Activated CD4-positive, alpha-beta T cell treated with anti-CD3 and anti-CD28 coated beads, Interleukin-2, amount 10 ng/mL, durations not matched to agents 7 days and 5 days (primary cell): ENCODE data around the gene ACSS1. TPM values are rescaled to one million over a fixed set of nuclear protein-coding genes. Genes with fewer than 3 reads are reported as not detected.
"Not testable (repeated sequence)": the region's sequence is repeated elsewhere in the genome, so short reads cannot be mapped to it uniquely, and the experiment has no call there.

Experiments used
- CTCF ChIA-PET: fragments of 350-600 bp; sonication (Branson Sonifier 250); formaldehyde crosslinking; loops from one replicate; lab custom pipeline; 2021; ENCODE audit warnings: antibody characterized with exemption; lab: Charles Lee
- POLR2A ChIA-PET: fragments of 350-600 bp; sonication (Branson Sonifier 250); formaldehyde crosslinking; loops from one replicate; lab custom pipeline; 2021; ENCODE audit warnings: antibody characterized with exemption; lab: Charles Lee
- DNase-seq: peaks from one replicate; pipeline ENCODE4 v3.0.0-alpha.2; 2020
- H3K27ac Mint-ChIP-seq: one replicate; pipeline ENCODE4 v1.8.0; 2021; ENCODE audit warnings: mild to moderate bottlenecking, moderate library complexity, mixed read lengths
- H3K27me3 Mint-ChIP-seq: one replicate; pipeline ENCODE4 v1.8.0; 2021; ENCODE audit warnings: mixed read lengths
- H3K36me3 Mint-ChIP-seq: one replicate; pipeline ENCODE4 v1.8.0; 2021; ENCODE audit warnings: low read depth, mixed read lengths
- H3K4me1 Mint-ChIP-seq: one replicate; pipeline ENCODE4 v1.8.0; 2021; ENCODE audit warnings: mixed read lengths
- H3K4me3 Mint-ChIP-seq: one replicate; pipeline ENCODE4 v1.8.0; 2021; ENCODE audit warnings: mild to moderate bottlenecking, moderate library complexity, mixed read lengths
- H3K9me3 Mint-ChIP-seq: one replicate; pipeline ENCODE4 v1.8.0; 2021; ENCODE audit warnings: mixed read lengths
- total RNA-seq, 2 experiments: library from RNA; stranded (reverse); gene quantifications; one replicate each; pipeline ENCODE4 v1.2.3, GENCODE V29; 2021

The ACSS1 gene
- total RNA-seq, 2 experiments from 2014 or later, result 41.1 to 54.1 TPM

DNA sequence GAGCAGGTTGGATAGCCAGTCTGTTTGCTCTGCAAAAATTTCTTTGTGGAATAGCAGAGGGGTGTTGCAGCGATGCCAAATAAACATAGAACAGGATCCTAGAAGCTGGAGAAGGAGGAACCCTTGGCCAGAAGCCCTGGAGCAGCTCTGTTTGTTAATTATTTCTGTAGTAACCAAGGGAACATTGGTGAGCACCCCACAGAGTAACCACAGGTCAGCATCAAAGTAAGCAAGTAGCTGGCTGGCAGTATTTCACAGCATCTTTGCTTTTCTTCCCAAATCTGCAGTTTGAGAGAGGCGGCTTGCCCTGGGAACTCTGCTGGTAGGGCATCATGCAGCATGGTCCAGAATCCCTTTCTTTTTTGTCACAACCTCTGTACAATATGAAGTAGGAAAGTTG is 52.7 kb downstream of the ACSS1 start:
- Mint-ChIP-seq H3K4me3 (no peak overlapping the region), H3K36me3 (peaks cover 44% of the 10 kb centered on the region), H3K4me1 (no peaks in the 10 kb centered on the region), H3K9me3 (no peaks in the 10 kb centered on the region), H3K27ac (no peak overlapping the region), H3K27me3 (no peaks in the 10 kb centered on the region)
- POLR2A ChIA-PET, result interaction anchor here (0.7 kb wide), 1 partner anchor 987 kb away, joined by 4 read pairs; no protein-coding TSS in a partner anchor
- CTCF ChIA-PET, result interaction anchor here (1.7 kb wide), 1 partner anchor 60 kb away, joined by 3 read pairs; no protein-coding TSS in a partner anchor
- no peak for DNase-seq

DNA sequence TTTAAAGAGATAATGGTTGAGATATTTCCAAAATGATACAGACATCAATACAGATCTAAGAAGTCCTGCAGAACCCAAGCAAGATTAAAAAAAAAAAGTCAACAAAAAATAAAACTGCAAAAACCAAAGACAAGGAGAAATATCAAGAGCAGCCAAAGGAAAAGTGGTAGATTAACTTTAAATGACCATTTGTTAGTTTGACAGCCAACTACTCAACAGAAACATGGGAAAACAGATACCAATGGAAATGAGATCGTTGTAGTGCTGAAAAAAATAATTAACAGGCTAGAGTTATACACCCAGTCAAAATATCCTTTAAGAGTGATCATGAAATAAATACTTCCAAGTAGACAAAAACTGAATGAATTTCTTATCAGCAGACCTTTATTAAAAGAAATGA is 54.9 kb downstream of the ACSS1 start:
- Mint-ChIP-seq H3K9me3 (no peaks in the 10 kb centered on the region), H3K27me3 (peaks cover 7% of the 10 kb centered on the region), H3K4me1 (no peaks in the 10 kb centered on the region), H3K4me3 (no peak overlapping the region), H3K36me3 (peaks cover 29% of the 10 kb centered on the region), H3K27ac (no peak overlapping the region)
- no peak for DNase-seq
- CTCF ChIA-PET, result no interaction called here
- POLR2A ChIA-PET, result no interaction called here

DNA sequence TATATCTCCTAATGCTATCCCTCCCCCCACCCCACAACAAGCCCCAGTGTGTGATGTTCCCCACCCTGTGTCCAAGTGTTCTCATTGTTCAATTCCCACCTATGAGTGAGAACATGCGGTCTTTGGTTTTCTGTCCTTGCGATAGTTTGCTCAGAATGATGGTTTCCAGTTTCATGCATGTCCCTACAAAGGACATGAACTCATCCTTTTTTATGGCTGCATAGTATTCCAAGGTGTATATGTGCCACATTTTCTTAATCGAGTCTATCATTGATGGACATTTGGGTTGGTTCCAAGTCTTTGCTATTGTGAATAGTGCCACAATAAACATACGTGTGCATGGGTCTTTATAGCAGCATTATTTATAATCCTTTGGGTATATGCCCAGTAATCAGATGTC is 56.6 kb downstream of the ACSS1 start:
- peaks cover 11% of the 10 kb centered on the region for H3K27me3 Mint-ChIP-seq
- CTCF ChIA-PET, POLR2A ChIA-PET, H3K4me1 Mint-ChIP-seq, H3K4me3 Mint-ChIP-seq, H3K27ac Mint-ChIP-seq, H3K9me3 Mint-ChIP-seq, DNase-seq: not testable (repeated sequence)
- peaks cover 21% of the 10 kb centered on the region for H3K36me3 Mint-ChIP-seq

DNA sequence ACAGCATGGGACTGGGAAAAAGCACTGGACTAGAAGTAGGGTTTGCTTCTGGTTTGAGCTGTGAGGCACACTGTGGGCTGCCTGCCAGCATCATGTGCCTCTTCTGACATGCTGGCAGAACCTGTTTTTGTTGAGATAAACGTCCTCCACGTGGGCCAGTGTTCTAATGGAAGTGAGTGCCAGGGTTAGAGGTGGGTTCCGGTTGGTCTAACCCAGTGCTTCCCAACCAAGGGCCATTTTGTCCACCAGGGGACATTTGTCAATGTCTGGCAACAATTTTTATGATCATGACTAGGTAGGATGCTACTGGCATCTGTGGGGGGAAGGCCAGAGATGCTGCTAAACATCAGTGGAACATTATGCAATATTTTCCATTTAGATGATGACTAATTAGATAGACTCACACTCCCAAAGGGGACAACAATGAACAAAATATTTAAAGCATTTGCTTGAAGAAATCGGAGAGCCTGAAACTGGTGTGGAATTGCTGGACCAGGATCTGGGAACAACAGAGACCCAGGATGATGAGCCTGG is 57.6 kb downstream of the ACSS1 start:
- ChIA-PET POLR2A (no interaction called here), CTCF (interaction anchor here (0.7 kb wide), 1 partner anchor 73 kb away, joined by 6 read pairs; no protein-coding TSS in a partner anchor)
- peaks cover 15% of the 10 kb centered on the region for H3K36me3 Mint-ChIP-seq

DNA sequence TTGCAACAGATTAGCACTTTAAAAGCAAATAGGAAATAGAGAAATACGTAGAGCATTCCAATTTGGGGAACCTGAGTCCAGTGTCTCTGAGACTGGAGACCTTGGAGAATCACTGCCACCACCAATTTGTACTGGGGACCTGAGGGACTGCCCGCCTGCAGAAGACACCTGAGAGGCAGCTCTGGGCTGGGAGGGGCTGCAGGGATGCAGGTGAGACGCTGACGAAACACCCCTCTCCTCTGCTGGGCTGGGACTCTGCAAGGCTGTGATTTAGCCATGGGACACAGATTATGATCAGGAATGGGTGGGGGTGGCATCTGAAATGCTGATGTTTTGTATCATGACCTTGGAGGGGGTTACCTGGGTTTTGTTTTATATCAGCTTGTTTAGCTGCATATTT is 58.4 kb downstream of the ACSS1 start:
- Mint-ChIP-seq H3K9me3 (no peaks in the 10 kb centered on the region), H3K27ac (no peak overlapping the region), H3K4me1 (peaks cover 7% of the 10 kb centered on the region), H3K36me3 (peaks cover 14% of the 10 kb centered on the region), H3K27me3 (peaks cover 11% of the 10 kb centered on the region), H3K4me3 (no peak overlapping the region)
- CTCF ChIA-PET, result no interaction called here
- POLR2A ChIA-PET, result no interaction called here
- no peak for DNase-seq

More for the DNA sequence above, 57.6 kb downstream of the ACSS1 start:
- Mint-ChIP-seq H3K27me3 (peaks cover 11% of the 10 kb centered on the region), H3K9me3 (no peaks in the 10 kb centered on the region), H3K4me3 (no peak overlapping the region), H3K27ac (no peak overlapping the region), H3K4me1 (peaks cover under 1% of the 10 kb centered on the region)
- no peak for DNase-seq

DNA sequence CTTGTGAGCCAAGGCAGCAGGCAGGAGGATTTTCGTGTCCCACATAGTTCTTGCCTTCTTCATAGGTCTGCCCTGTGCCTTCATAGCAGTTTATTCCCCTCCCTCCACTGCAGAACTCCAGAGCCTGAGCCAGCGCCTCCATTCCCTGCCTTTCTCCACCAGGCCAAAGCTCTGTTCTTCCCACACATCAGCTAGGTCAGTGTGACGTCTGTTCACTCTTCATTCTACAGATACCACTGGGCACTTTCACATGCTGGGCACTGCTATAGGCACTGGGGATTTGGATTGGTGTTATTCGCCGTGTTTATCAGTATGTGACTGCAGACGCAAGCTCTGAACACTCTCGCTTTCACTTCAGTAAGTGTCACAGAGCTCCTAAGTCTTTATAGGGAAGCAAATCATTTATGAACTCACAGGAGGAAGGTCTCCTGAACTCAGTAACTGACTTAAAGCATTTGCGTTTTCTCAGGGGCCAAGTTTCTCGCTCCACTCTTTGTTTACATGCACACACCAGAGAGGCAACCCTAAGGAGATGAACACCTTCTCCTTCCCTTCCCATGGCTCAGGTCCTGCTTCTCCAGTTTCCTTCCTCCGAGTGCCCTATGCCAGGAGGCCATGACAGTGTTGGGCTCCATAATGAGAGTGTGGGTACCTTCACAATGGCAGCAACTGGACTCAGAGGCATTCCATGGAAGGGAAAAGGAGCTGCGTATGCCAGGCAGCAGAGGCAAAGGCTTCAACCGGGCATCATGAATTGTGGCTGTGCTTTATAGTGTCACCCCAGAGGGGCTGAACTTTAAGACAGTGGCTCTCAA is 59.1 kb downstream of the ACSS1 start:
- H3K4me3 Mint-ChIP-seq, result no peak overlapping the region
- H3K27me3 Mint-ChIP-seq, result peaks cover 11% of the 10 kb centered on the region
- H3K9me3 Mint-ChIP-seq, result no peaks in the 10 kb centered on the region
- ChIA-PET CTCF (interaction anchor here (1.2 kb wide), 1 partner anchor 66 kb away, joined by 3 read pairs; no protein-coding TSS in a partner anchor), POLR2A (no interaction called here)
- H3K4me1 Mint-ChIP-seq, result peaks cover 11% of the 10 kb centered on the region
- peaks cover 14% of the 10 kb centered on the region for H3K36me3 Mint-ChIP-seq
- no peak overlapping the region for H3K27ac Mint-ChIP-seq
- no peak for DNase-seq

DNA sequence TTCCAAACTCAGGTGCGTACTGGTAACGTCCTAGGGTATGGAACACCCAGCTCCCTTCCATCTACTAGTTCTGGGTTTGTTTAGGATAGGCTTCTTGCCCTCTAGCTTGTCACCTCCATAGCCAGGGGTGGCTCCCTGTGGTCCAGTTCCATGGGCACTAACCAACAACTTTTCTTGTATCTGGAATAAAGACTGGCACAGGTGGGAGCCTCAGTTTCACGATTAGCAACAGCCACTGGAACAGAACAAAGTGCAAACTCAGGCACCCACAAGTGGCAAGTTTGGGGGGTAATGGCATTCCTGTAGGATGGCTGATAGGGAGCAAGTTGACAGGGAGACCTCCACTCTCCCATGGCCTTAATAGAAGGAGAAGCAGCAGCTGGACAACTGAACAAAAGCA is 59.8 kb downstream of the ACSS1 start:
- CTCF ChIA-PET, result interaction anchor here (1.2 kb wide), 1 partner anchor 67 kb away, joined by 3 read pairs; no protein-coding TSS in a partner anchor
- POLR2A ChIA-PET, result interaction anchor here (0.9 kb wide), 1 partner anchor 60 kb away, joined by 3 read pairs; the partner anchor contains the start of gene ACSS1
- Mint-ChIP-seq H3K4me1 (peaks cover 16% of the 10 kb centered on the region), H3K4me3 (no peak overlapping the region), H3K27ac (no peak overlapping the region), H3K36me3 (peaks cover 11% of the 10 kb centered on the region), H3K9me3 (no peaks in the 10 kb centered on the region), H3K27me3 (peaks cover 11% of the 10 kb centered on the region)
- DNase-seq, result no peak

DNA sequence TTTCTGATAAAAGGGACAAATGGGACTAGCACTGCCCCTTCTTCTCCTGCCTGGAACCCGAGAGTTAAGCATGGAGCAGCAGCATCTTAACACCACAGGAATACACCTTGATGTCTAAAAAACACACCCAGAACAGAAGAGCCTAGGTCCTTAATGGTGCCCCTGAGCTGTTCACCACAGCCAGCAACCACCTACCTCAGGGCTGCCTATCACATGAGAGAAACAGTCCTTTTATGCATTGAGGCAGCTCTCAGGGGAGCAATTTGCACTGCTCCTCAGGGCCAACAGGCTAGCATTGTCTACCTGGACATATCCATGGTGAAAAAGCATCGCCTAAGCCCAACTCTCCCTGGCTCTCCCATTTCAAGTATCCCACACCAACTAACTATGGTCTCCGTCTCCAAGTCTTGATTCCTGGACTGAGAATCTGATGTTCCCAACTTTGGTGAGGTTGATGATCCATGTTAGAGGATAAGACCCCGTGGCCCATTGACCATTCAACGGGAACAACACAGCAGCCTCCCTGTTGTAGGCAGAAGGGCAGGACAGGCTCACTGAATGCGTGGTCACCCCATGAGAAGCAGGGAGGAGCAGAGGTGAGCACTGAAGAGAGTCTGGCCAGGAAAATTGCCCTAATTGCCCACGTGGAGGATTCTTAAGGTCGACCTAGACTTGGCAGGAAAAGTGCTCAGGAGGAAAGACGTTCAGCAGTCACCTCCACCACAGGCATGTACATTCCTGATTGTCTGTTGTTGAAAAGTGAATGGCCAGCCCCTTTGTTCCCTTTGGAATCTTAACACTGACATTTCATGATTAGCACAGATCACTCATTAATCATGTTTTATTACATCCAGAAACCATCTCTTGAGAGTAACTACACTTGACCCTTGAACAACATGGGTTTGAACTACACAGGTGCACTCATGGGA is 61.2 kb downstream of the ACSS1 start:
- H3K4me3 Mint-ChIP-seq, result no peak overlapping the region
- DNase-seq, result no peak

DNA sequence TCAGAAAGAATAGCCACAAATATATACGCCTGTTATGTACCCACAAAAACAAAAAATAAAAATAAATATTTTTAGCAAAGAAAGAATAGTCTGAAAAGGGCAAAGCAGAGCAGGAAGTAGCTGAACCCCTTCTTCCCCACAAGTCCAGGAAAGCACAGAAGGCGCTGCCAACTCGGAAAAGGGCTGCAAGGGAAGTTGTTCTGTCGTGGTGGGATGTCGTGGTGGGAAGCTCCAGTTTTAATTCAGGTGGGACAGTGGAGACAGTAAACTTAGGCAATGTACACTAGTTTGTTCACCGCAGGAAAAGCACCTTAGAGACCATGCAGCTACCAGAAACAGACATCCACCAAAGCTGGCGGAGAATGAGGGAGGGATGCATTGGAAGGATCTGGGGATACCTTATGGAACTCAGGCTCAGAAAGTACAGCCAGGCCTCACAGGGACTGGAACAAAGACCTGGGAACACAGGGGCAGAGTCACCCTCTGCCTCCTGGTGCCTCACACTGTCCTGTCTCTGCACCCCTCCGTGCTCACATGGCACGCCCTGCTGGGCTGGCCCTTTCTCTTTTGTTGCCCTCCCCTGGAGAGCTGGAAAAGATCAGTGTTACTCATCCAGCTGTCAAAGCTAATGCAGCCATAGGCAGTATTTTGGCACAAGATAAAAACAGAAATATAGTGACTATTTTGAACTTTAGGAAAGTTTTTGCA is 62.0 kb downstream of the ACSS1 start:
- H3K4me3 Mint-ChIP-seq, result no peak overlapping the region
- H3K4me1 Mint-ChIP-seq, result peaks cover 27% of the 10 kb centered on the region
- H3K9me3 Mint-ChIP-seq, result no peaks in the 10 kb centered on the region
- ChIA-PET POLR2A (no interaction called here), CTCF (interaction anchor here (0.9 to 3.7 kb wide), 4 partner anchors 12 to 253 kb away, joined by 3 to 50 read pairs (median 4); partner anchors contain the start of gene ACSS1)
- no peak for DNase-seq
- H3K27ac Mint-ChIP-seq, result no peak overlapping the region
- peaks cover 11% of the 10 kb centered on the region for H3K27me3 Mint-ChIP-seq
- H3K36me3 Mint-ChIP-seq, result peaks cover 3% of the 10 kb centered on the region

More for the DNA sequence above, 61.2 kb downstream of the ACSS1 start:
- Mint-ChIP-seq H3K27me3 (peaks cover 11% of the 10 kb centered on the region), H3K27ac (no peak overlapping the region), H3K4me1 (peaks cover 19% of the 10 kb centered on the region), H3K36me3 (peaks cover 2% of the 10 kb centered on the region), H3K9me3 (no peaks in the 10 kb centered on the region)
- CTCF ChIA-PET, result interaction anchor here (3.7 kb wide), 1 partner anchor 67 kb away, joined by 50 read pairs; no protein-coding TSS in a partner anchor
- POLR2A ChIA-PET, result interaction anchor here (0.9 kb wide), 1 partner anchor 62 kb away, joined by 3 read pairs; the partner anchor contains the start of gene ACSS1

DNA sequence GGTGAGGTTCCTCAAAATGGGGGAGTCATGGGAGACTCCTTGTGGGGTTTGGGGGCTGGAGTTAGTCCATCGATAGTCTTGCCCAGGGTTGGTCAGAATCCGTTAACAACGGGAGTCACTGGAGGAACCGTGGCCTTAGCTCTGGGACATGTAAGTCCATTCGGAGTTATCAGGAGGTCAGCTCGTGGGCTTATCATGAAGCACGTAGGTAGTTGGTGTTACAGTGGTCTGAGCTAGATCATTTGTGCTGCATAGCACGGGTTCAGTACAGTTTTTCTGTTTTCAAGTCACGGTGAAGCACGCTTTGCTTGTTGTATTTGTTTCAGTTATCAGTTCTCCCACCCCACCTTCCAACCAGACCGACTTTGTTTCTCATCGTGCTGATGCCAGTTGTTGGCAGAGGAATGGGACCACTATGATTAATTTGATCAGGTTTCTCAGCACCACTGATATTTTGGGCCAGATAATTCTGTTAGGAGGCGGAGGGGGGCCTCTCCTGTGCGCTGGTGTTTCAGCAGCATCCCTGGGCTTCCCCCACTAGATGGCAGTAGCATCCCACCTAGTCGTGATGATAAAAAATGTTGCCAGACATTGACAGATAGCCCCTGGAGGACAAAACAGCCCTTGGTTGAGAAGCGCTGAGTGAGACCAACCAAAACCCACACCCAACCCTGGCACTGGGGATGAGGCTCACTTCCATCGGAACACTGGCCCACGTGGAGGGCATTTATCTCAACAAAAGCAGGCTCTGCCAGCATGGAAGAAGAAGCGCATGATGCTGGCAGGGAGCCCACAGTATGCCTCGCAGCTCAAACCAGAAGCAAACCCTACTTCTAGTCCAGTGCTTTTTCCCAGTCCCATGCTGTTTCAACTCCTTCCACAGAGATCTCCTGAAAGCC is 63.2 kb downstream of the ACSS1 start:
- Mint-ChIP-seq H3K36me3 (peaks cover 12% of the 10 kb centered on the region), H3K4me3 (no peak overlapping the region), H3K4me1 (peaks cover 38% of the 10 kb centered on the region), H3K9me3 (no peaks in the 10 kb centered on the region), H3K27me3 (peaks cover 11% of the 10 kb centered on the region), H3K27ac (peak overlapping the region; percentile 5)
- ChIA-PET POLR2A (no interaction called here), CTCF (interaction anchor here (0.7 to 3.7 kb wide), 10 partner anchors 13 to 404 kb away, joined by 3 to 50 read pairs (median 3); partner anchors contain the start of gene ACSS1)
- DNase-seq, result peak; percentile 88

DNA sequence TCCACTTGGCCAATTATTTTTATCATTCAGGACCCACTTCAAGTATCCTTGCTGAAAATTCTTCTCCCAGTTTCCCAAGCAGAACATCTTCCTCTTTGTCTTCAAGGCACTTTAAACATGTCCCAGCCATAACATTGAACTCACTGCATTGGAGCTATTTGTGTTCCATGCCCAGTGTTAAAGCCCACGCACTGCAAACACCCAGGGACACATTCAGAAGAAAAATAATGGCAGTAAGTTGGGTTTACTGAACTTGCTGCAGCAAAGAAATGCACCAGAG is 63.8 kb downstream of the ACSS1 start:
- Mint-ChIP-seq H3K27ac (peak overlapping the region; percentile 5), H3K27me3 (peaks cover 11% of the 10 kb centered on the region), H3K36me3 (peaks cover 14% of the 10 kb centered on the region), H3K4me3 (no peak overlapping the region), H3K4me1 (peaks cover 44% of the 10 kb centered on the region), H3K9me3 (no peaks in the 10 kb centered on the region)
- no peak for DNase-seq
- ChIA-PET CTCF (interaction anchor here (0.7 to 3.7 kb wide), 7 partner anchors 29 to 405 kb away, joined by 3 to 50 read pairs (median 3); partner anchors contain the start of gene ACSS1), POLR2A (no interaction called here)
